NCI-H1105 (cell line): ENCODE measurements around the gene VARS1.
"Not testable (repeated sequence)": the region's sequence is repeated elsewhere in the genome, so short reads cannot be mapped to it uniquely, and the experiment has no call there.

Experiments
- DNase-seq: peaks from one replicate; lab custom pipeline; 2025; lab: John Stamatoyannopoulos, UW

VARS1 gene

GRCh38 chr6:31822036-31822821 is 26.7 kb upstream of the VARS1 start:
- peak; percentile 35 for DNase-seq

GRCh38 chr6:31821301-31822035 is 25.9 kb upstream of the VARS1 start:
- DNase-seq: peak; percentile 35

- DNase-seq: not testable (repeated sequence)
Measured at GRCh38 chr6:31820399-31820798, 24.8 kb upstream of the VARS1 start.

GRCh38 chr6:31819871-31820299 is 24.3 kb upstream of the VARS1 start:
- no peak for DNase-seq

- DNase-seq: not testable (repeated sequence)
Measured at GRCh38 chr6:31817929-31818511, 22.5 kb upstream of the VARS1 start.

GRCh38 chr6:31817133-31817928 is 21.8 kb upstream of the VARS1 start:
- DNase-seq: not testable (repeated sequence)

GRCh38 chr6:31815025-31815838 is 19.7 kb upstream of the VARS1 start, which contains the start of the genes HSPA1A and HSPA1L:
TSS of gene HSPA1A (plus strand) at chr6:31815543. CDS start at chr6:31815757, 214 bp downstream.
TSS of gene HSPA1L (minus strand) at chr6:31815283. CDS start at chr6:31811972, 3,311 bp downstream.
- peak; percentile 96 for DNase-seq

GRCh38 chr6:31814677-31815024 is 19.1 kb upstream of the VARS1 start:
- peak; percentile 95 for DNase-seq

- no peak for DNase-seq
Measured at GRCh38 chr6:31813465-31813849, 17.9 kb upstream of the VARS1 start.

- no peak for DNase-seq
Measured at GRCh38 chr6:31811645-31812044, 16.1 kb upstream of the VARS1 start.

- DNase-seq: not testable (repeated sequence)
Measured at GRCh38 chr6:31808599-31808998, 13.0 kb upstream of the VARS1 start.

- DNase-seq: peak; percentile 96
Measured at GRCh38 chr6:31806470-31807272, 11.1 kb upstream of the VARS1 start, which contains the start of gene LSM2. TSS of gene LSM2 (minus strand) at chr6:31806966. CDS start at chr6:31806757, 209 bp downstream.

- DNase-seq: no peak
Measured at GRCh38 chr6:31805939-31806469, 10.5 kb upstream of the VARS1 start.

GRCh38 chr6:31801031-31801927 is 5.7 kb upstream of the VARS1 start:
- DNase-seq: not testable (repeated sequence)

- no peak for DNase-seq
Measured at GRCh38 chr6:31799781-31800180, 4.2 kb upstream of the VARS1 start.

- no peak for DNase-seq
Measured at GRCh38 chr6:31797588-31797987, 2.0 kb upstream of the VARS1 start.

- no peak for DNase-seq
Measured at GRCh38 chr6:31796993-31797385, 1.4 kb upstream of the VARS1 start.

- no peak for DNase-seq
Measured at GRCh38 chr6:31794866-31795615, 511 bp downstream of the VARS1 start.
